HG03139 (cell line): ENCODE results near the gene OR51B5.
"Not testable (repeated sequence)": the region's sequence is repeated elsewhere in the genome, so short reads cannot be mapped to it uniquely, and the experiment has no call there.

Experiments used
- ATAC-seq: cut with Tn5 transposase; IDR thresholded peaks from one replicate; pipeline ENCODE4 v1.9.1; 2021; ENCODE audit not compliant: unreplicated experiment

The OR51B5 gene

GRCh38 chr11:5336331-5336730 lies 7.0 kb downstream of the OR51B5 start:
- no peak for ATAC-seq

GRCh38 chr11:5335170-5335569 lies 8.2 kb downstream of the OR51B5 start:
- ATAC-seq: no peak

- no peak for ATAC-seq
Observed at GRCh38 chr11:5324197-5324596, 19.1 kb downstream of the OR51B5 start, which contains the start of gene OR51B2. TSS of gene OR51B2 (minus strand) at chr11:5324297. CDS start at chr11:5324297, 0 bp downstream.

- no peak for ATAC-seq
Observed at GRCh38 chr11:5317292-5317691, 26.0 kb downstream of the OR51B5 start.

- ATAC-seq: not testable (repeated sequence)
Observed at GRCh38 chr11:5313326-5314023, 29.8 kb downstream of the OR51B5 start.

- no peak for ATAC-seq
Observed at GRCh38 chr11:5310423-5310822, 32.9 kb downstream of the OR51B5 start.

GRCh38 chr11:5307256-5308019 lies 35.9 kb downstream of the OR51B5 start:
- ATAC-seq: no peak

- no peak for ATAC-seq
Observed at GRCh38 chr11:5304046-5304445, 39.3 kb downstream of the OR51B5 start.

GRCh38 chr11:5303626-5304025 lies 39.7 kb downstream of the OR51B5 start:
- ATAC-seq: no peak

GRCh38 chr11:5301846-5302245 lies 41.5 kb downstream of the OR51B5 start, which contains the start of gene OR51B4:
TSS of gene OR51B4 (minus strand) at chr11:5301946. CDS start at chr11:5301946, 0 bp downstream.
- no peak for ATAC-seq

- no peak for ATAC-seq
Observed at GRCh38 chr11:5300251-5300650, 43.1 kb downstream of the OR51B5 start.

GRCh38 chr11:5298451-5298850 lies 44.9 kb downstream of the OR51B5 start:
- ATAC-seq: no peak

- no peak for ATAC-seq
Observed at GRCh38 chr11:5297721-5298323, 45.5 kb downstream of the OR51B5 start.

- not testable (repeated sequence) for ATAC-seq
Observed at GRCh38 chr11:5294342-5294995, 48.9 kb downstream of the OR51B5 start.

GRCh38 chr11:5293028-5293427 lies 50.3 kb downstream of the OR51B5 start:
- no peak for ATAC-seq
